Activated CD8-positive, alpha-beta memory T cell treated with anti-CD3 and anti-CD28 coated beads for 48 hours (primary cell): ENCODE results near the gene GPA33.

Experiments used
- DNase-seq, 3 experiments: peaks; one replicate each; pipeline ENCODE4 v3.0.0-alpha.2; 2020; ENCODE audit warnings: low read depth in 2 of 3, low spot score in 2 of 3

The GPA33 gene

GRCh38 chr1:167088746-167089417 is 1.3 kb downstream of the GPA33 start:
- no peak for DNase-seq

GRCh38 chr1:167086768-167087167 is 3.4 kb downstream of the GPA33 start:
- DNase-seq: no peak

- no peak for DNase-seq
These were observed 4.1 kb downstream of the GPA33 start for GRCh38 chr1:167086033-167086432.

- DNase-seq: no peak
These were observed 5.4 kb downstream of the GPA33 start for GRCh38 chr1:167084757-167085156.

- DNase-seq: no peak
These were observed 6.3 kb downstream of the GPA33 start for GRCh38 chr1:167083871-167084270.

GRCh38 chr1:167083066-167083665 is 7.0 kb downstream of the GPA33 start:
- no peak for DNase-seq

- no peak for DNase-seq
These were observed 7.6 kb downstream of the GPA33 start for GRCh38 chr1:167082511-167083027.

- no peak for DNase-seq
These were observed 8.5 kb downstream of the GPA33 start for GRCh38 chr1:167081594-167082156.

GRCh38 chr1:167077868-167078210 is 12.3 kb downstream of the GPA33 start:
- no peak for DNase-seq

- no peak for DNase-seq
These were observed 12.9 kb downstream of the GPA33 start for GRCh38 chr1:167077128-167077867.

- no peak for DNase-seq
These were observed 14.0 kb downstream of the GPA33 start for GRCh38 chr1:167076136-167076710.

- no peak for DNase-seq
These were observed 18.9 kb downstream of the GPA33 start for GRCh38 chr1:167071286-167071685.

GRCh38 chr1:167068761-167069160 is 21.4 kb downstream of the GPA33 start:
- DNase-seq: no peak

GRCh38 chr1:167067904-167068303 is 22.3 kb downstream of the GPA33 start:
- no peak for DNase-seq

- peak; percentile 59 to 80 (median 78) for DNase-seq
These were observed 23.6 kb downstream of the GPA33 start for GRCh38 chr1:167066333-167067122.

- DNase-seq: no peak
These were observed 24.7 kb downstream of the GPA33 start for GRCh38 chr1:167065471-167065870.

GRCh38 chr1:167064621-167065020 is 25.6 kb downstream of the GPA33 start:
- no peak for DNase-seq

- DNase-seq: no peak
These were observed 29.1 kb downstream of the GPA33 start for GRCh38 chr1:167061073-167061464.

GRCh38 chr1:167060141-167061072 is 29.8 kb downstream of the GPA33 start:
- no peak for DNase-seq

GRCh38 chr1:167059809-167060107 is 30.4 kb downstream of the GPA33 start:
- no peak for DNase-seq
